SK-N-MC (cell line): ENCODE measurements around the gene ANXA2.

Experiments used
- EZH2 ChIP-seq: fragments of 200-600 bp; sonication (generic); IDR thresholded peaks from one replicate; pipeline ENCODE4 v1.6.1; 2017; ENCODE audit warnings: antibody characterized with exemption
- FOXP2 ChIP-seq: optimal IDR thresholded peaks from 2 replicates; pipeline ENCODE3; 2011; ENCODE audit warnings: mild to moderate bottlenecking, moderate library complexity; ENCODE audit not compliant: insufficient read depth; ENCODE audit errors: extremely low read length, control extremely low read depth
- POLR2AphosphoS5 ChIP-seq: IDR thresholded peaks from 2 replicates; pipeline ENCODE4 v1.6.1; 2012; ENCODE audit warnings: mild to moderate bottlenecking, low read depth, low read length, borderline replicate concordance

DNA sequence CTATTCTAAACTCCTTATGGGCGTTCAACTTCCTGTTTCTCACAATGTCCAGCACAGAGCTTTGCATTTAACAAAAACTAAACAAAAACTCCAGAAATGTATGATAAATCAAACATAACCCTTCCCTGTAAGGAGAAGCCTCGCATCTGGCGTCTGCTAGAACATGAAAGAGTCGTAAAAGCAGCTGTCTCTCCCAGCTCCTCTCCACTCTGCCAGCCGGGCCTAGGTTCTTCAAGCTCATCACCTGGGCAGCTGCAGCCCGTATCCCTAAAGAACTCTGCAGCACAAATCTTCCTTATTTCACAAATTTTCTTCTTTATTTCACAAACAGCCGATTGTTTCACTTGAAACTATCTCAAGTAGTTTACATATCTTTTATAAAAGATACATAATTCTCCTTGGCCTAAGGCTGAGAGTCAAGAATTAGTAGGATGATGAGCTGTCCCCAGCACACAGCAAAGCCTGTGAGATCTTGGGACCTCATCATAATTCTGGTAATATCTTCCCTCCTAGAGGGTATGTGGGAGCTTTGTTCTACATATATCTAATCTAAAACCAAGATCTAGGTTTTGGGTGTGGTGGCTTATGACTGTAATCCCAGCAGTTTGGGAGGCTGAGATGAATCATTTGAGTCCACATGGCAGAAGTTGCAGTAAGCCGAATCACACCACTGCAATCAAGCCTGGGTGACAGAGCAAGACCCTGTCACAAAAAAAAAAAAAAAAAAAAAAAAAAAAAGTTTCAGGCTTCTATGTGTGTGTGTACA lies 35.3 kb downstream of the ANXA2 start:
- TF ChIP-seq POLR2AphosphoS5 = no peak
- no peak for TF ChIP-seq EZH2
- no peak for TF ChIP-seq FOXP2
